Parathyroid adenoma (tissue), 2 donors: ENCODE measurements around the gene DYNC2LI1.

Experiments used
- H2AFZ ChIP-seq: fragments of 300-600 bp; sonication (generic); one replicate; pipeline ENCODE4 v1.7.0; 2017; ENCODE audit warnings: antibody characterized with exemption, mild to moderate bottlenecking
- H3K27ac ChIP-seq: fragments of 300-600 bp; sonication (generic); one replicate; pipeline ENCODE4 v1.7.0; 2017
- H3K27me3 ChIP-seq: fragments of 300-600 bp; sonication (generic); one replicate; pipeline ENCODE4 v1.7.0; 2017; ENCODE audit warnings: low read length; ENCODE audit not compliant: control insufficient read depth, insufficient read depth
- H3K36me3 ChIP-seq: fragments of 300-600 bp; sonication (generic); one replicate; pipeline ENCODE4 v1.7.0; 2017; ENCODE audit warnings: low read length; ENCODE audit not compliant: control insufficient read depth, insufficient read depth
- H3K4me1 ChIP-seq: fragments of 300-600 bp; sonication (generic); one replicate; pipeline ENCODE4 v1.7.0; 2017; ENCODE audit warnings: control low read depth
- H3K4me2 ChIP-seq: fragments of 300-600 bp; sonication (generic); one replicate; pipeline ENCODE4 v1.7.0; 2017; ENCODE audit warnings: low read length
- H3K4me3 ChIP-seq: fragments of 300-600 bp; sonication (generic); one replicate; pipeline ENCODE4 v1.7.0; 2017; ENCODE audit warnings: low read depth, low read length
- H3K79me2 ChIP-seq: fragments of 300-600 bp; sonication (generic); one replicate; pipeline ENCODE4 v1.7.0; 2017; ENCODE audit warnings: control low read depth
- H3K9ac ChIP-seq: fragments of 300-600 bp; sonication (generic); one replicate; pipeline ENCODE4 v1.7.0; 2017; ENCODE audit warnings: mild to moderate bottlenecking
- H3K9me3 ChIP-seq: fragments of 300-600 bp; sonication (generic); one replicate; pipeline ENCODE4 v1.7.0; 2017; ENCODE audit warnings: low read length; ENCODE audit not compliant: control insufficient read depth
- CTCF ChIP-seq: fragments of 300-600 bp; sonication (generic); IDR thresholded peaks from one replicate; pipeline ENCODE4 v1.7.0; 2017; ENCODE audit warnings: antibody characterized with exemption, mild to moderate bottlenecking
- donor health status: primary hyperparathyroidism.

The DYNC2LI1 gene

GRCh38 chr2:43839776-43840564 is 66.1 kb downstream of the DYNC2LI1 start:
- Histone ChIP-seq H3K4me2 (no peak overlapping the region), H3K4me1 (no peaks in the 10 kb centered on the region), H3K9me3 (no peaks in the 10 kb centered on the region), H3K36me3 (no peaks in the 10 kb centered on the region), H3K27ac (no peak overlapping the region), H2AFZ (no peak overlapping the region), H3K27me3 (no peaks in the 10 kb centered on the region), H3K4me3 (no peak overlapping the region), H3K79me2 (no peaks in the 10 kb centered on the region), H3K9ac (no peak overlapping the region)
- TF ChIP-seq CTCF = no peak

GRCh38 chr2:43840965-43841364 is 67.1 kb downstream of the DYNC2LI1 start:
- no peak for TF ChIP-seq CTCF
- no peaks in the 10 kb centered on the region for H3K9me3 ChIP-seq
- no peaks in the 10 kb centered on the region for H3K36me3 ChIP-seq

GRCh38 chr2:43841949-43842865 is 68.4 kb downstream of the DYNC2LI1 start:
- Histone ChIP-seq H2AFZ (no peak overlapping the region), H3K4me2 (no peak overlapping the region), H3K36me3 (no peaks in the 10 kb centered on the region), H3K4me1 (no peaks in the 10 kb centered on the region), H3K79me2 (no peaks in the 10 kb centered on the region), H3K27me3 (no peaks in the 10 kb centered on the region), H3K27ac (no peak overlapping the region), H3K4me3 (no peak overlapping the region), H3K9me3 (no peaks in the 10 kb centered on the region), H3K9ac (no peak overlapping the region)
- no peak for TF ChIP-seq CTCF

More at GRCh38 chr2:43840965-43841364, 67.1 kb downstream of the DYNC2LI1 start:
- Histone ChIP-seq H3K27ac (no peak overlapping the region), H3K79me2 (no peaks in the 10 kb centered on the region), H3K9ac (no peak overlapping the region), H3K27me3 (no peaks in the 10 kb centered on the region), H2AFZ (no peak overlapping the region), H3K4me1 (no peaks in the 10 kb centered on the region), H3K4me2 (no peak overlapping the region), H3K4me3 (no peak overlapping the region)

GRCh38 chr2:43842866-43843226 is 69.0 kb downstream of the DYNC2LI1 start:
- Histone ChIP-seq H3K4me3 (no peak overlapping the region), H3K36me3 (no peaks in the 10 kb centered on the region), H3K27me3 (no peaks in the 10 kb centered on the region), H2AFZ (no peak overlapping the region), H3K4me1 (no peaks in the 10 kb centered on the region), H3K9me3 (no peaks in the 10 kb centered on the region), H3K4me2 (no peak overlapping the region), H3K27ac (no peak overlapping the region), H3K79me2 (no peaks in the 10 kb centered on the region), H3K9ac (no peak overlapping the region)
- no peak for TF ChIP-seq CTCF
